Choroid plexus epithelial cell (primary cell): Measurements from ENCODE around the gene TRMT1L.
A peak's percentile ranks its signal among the peaks of the same experiment; 100 is the strongest.

Source experiments
- DNase-seq: peaks from one replicate; pipeline ENCODE4 v3.0.0-alpha.2; 2010; ENCODE audit warnings: low read depth
- H3K4me3 ChIP-seq: 2 replicates; pipeline ENCODE4 v1.5.1; 2011; ENCODE audit warnings: low read depth, mild to moderate bottlenecking, control low read depth, low read length, moderate library complexity
- CTCF ChIP-seq: conservative IDR thresholded peaks from 2 replicates; pipeline ENCODE4 v1.5.1; 2011; ENCODE audit warnings: low read depth, mild to moderate bottlenecking, control low read depth, inconsistent platforms, low read length, moderate library complexity

Gene TRMT1L

GRCh38 chr1:185077374-185077773 lies 79.4 kb downstream of the TRMT1L start:
- DNase-seq = no peak
- no peak for TF ChIP-seq CTCF
- H3K4me3 ChIP-seq = no peak overlapping the region

- DNase-seq = no peak
- no peak overlapping the region for H3K4me3 ChIP-seq
- TF ChIP-seq CTCF = no peak
These were observed 81.3 kb downstream of the TRMT1L start for GRCh38 chr1:185075476-185075875.

- TF ChIP-seq CTCF = no peak
- DNase-seq = peak; percentile 30
- H3K4me3 ChIP-seq = no peak overlapping the region
These were observed 82.4 kb downstream of the TRMT1L start for GRCh38 chr1:185074307-185074706.

- TF ChIP-seq CTCF = no peak
- H3K4me3 ChIP-seq = no peak overlapping the region
- DNase-seq = no peak
These were observed 83.0 kb downstream of the TRMT1L start for GRCh38 chr1:185073725-185074124.

- H3K4me3 ChIP-seq = no peak overlapping the region
- TF ChIP-seq CTCF = no peak
- DNase-seq = no peak
These were observed 86.7 kb downstream of the TRMT1L start for GRCh38 chr1:185070051-185070450.

- TF ChIP-seq CTCF = no peak
- H3K4me3 ChIP-seq = no peak overlapping the region
- DNase-seq = peak; percentile 21
These were observed 87.5 kb downstream of the TRMT1L start for GRCh38 chr1:185069202-185069772.

GRCh38 chr1:185068341-185068740 lies 88.4 kb downstream of the TRMT1L start:
- no peak overlapping the region for H3K4me3 ChIP-seq
- no peak for TF ChIP-seq CTCF
- DNase-seq = no peak
